ENCODE results near the gene PKP4.

PKP4 gene

GRCh38 chr2:158579928-158580327 lies 123.2 kb downstream of the PKP4 start:
- DNase-seq (ENCODE audit: insufficient read length, low spot score) (no peak), FAIRE-seq (no peak)

GRCh38 chr2:158580760-158581159 lies 124.0 kb downstream of the PKP4 start:
- no peak for FAIRE-seq
- no peak for DNase-seq (ENCODE audit: insufficient read length, low spot score)

GRCh38 chr2:158582670-158583069 lies 125.9 kb downstream of the PKP4 start:
- DNase-seq (ENCODE audit: insufficient read length, low spot score) = no peak
- FAIRE-seq = no peak

GRCh38 chr2:158583923-158584322 lies 127.2 kb downstream of the PKP4 start:
- no peak for FAIRE-seq
- no peak for DNase-seq (ENCODE audit: insufficient read length, low spot score)

- DNase-seq (ENCODE audit: insufficient read length, low spot score) = peak; percentile 14
- FAIRE-seq = no peak
These were observed 129.7 kb downstream of the PKP4 start for GRCh38 chr2:158586491-158586890.

- no peak for DNase-seq (ENCODE audit: insufficient read length, low spot score)
- FAIRE-seq = peak; percentile 26
These were observed 132.6 kb downstream of the PKP4 start for GRCh38 chr2:158589303-158589702.

- peak; percentile 16 for FAIRE-seq
- DNase-seq (ENCODE audit: insufficient read length, low spot score) = no peak
These were observed 142.2 kb downstream of the PKP4 start for GRCh38 chr2:158598862-158599517.

GRCh38 chr2:158599609-158600008 lies 142.9 kb downstream of the PKP4 start:
- FAIRE-seq = peak; percentile 44
- DNase-seq (ENCODE audit: insufficient read length, low spot score) = no peak

- FAIRE-seq (peak; percentile 51), DNase-seq (ENCODE audit: insufficient read length, low spot score) (peak; percentile 53)
These were observed 143.5 kb downstream of the PKP4 start for GRCh38 chr2:158600155-158600802.

GRCh38 chr2:158602027-158602426 lies 145.3 kb downstream of the PKP4 start:
- DNase-seq (ENCODE audit: insufficient read length, low spot score) (no peak), FAIRE-seq (no peak)

GRCh38 chr2:158603205-158603604 lies 146.5 kb downstream of the PKP4 start:
- no peak for FAIRE-seq
- no peak for DNase-seq (ENCODE audit: insufficient read length, low spot score)

GRCh38 chr2:158603986-158604385 lies 147.2 kb downstream of the PKP4 start:
- FAIRE-seq (no peak), DNase-seq (ENCODE audit: insufficient read length, low spot score) (no peak)

GRCh38 chr2:158610059-158610458 lies 153.3 kb downstream of the PKP4 start:
- FAIRE-seq = no peak
- DNase-seq (ENCODE audit: insufficient read length, low spot score) = no peak

- no peak for FAIRE-seq
- no peak for DNase-seq (ENCODE audit: insufficient read length, low spot score)
These were observed 159.8 kb downstream of the PKP4 start for GRCh38 chr2:158616480-158617000.

GRCh38 chr2:158618891-158619490 lies 162.2 kb downstream of the PKP4 start:
- FAIRE-seq = no peak

GRCh38 chr2:158619496-158619895 lies 162.7 kb downstream of the PKP4 start:
- FAIRE-seq = no peak
- no peak for DNase-seq (ENCODE audit: insufficient read length, low spot score)

More at GRCh38 chr2:158618891-158619490, 162.2 kb downstream of the PKP4 start:
- DNase-seq (ENCODE audit: insufficient read length, low spot score) = no peak

GRCh38 chr2:158620656-158621055 lies 163.9 kb downstream of the PKP4 start:
- no peak for DNase-seq (ENCODE audit: insufficient read length, low spot score)

GRCh38 chr2:158624071-158624667 lies 167.4 kb downstream of the PKP4 start:
- FAIRE-seq = no peak

More at GRCh38 chr2:158620656-158621055, 163.9 kb downstream of the PKP4 start:
- FAIRE-seq = no peak

GRCh38 chr2:158624961-158625360 lies 168.2 kb downstream of the PKP4 start:
- FAIRE-seq (no peak), DNase-seq (ENCODE audit: insufficient read length, low spot score) (no peak)

More at GRCh38 chr2:158624071-158624667, 167.4 kb downstream of the PKP4 start:
- DNase-seq (ENCODE audit: insufficient read length, low spot score) = no peak

GRCh38 chr2:158629116-158629515 lies 172.4 kb downstream of the PKP4 start:
- DNase-seq (ENCODE audit: insufficient read length, low spot score) = no peak
- no peak for FAIRE-seq

- no peak for FAIRE-seq
- DNase-seq (ENCODE audit: insufficient read length, low spot score) = no peak
These were observed 176.5 kb downstream of the PKP4 start for GRCh38 chr2:158633261-158633660.

Data from HTR-8/SVneo (cell line).